Thymus (tissue), 11 donors: ENCODE measurements around the gene CALR3. TPM values are rescaled to one million over a fixed set of nuclear protein-coding genes. Genes with fewer than 3 reads are reported as not detected.

Source experiments
- DNase-seq, 9 donors: peaks; one replicate each; pipeline ENCODE4 v3.0.0-alpha.2; 2013; ENCODE audit warnings: low spot score in 9 of 9, low read depth in 6 of 9, missing footprints in 1 of 9
- H3K27ac ChIP-seq, 2 donors: one replicate each; pipeline ENCODE4 v1.5.1; 2013; ENCODE audit warnings: control low read depth in 1 of 2, low read depth in 1 of 2, low read length in 1 of 2, mild to moderate bottlenecking in 1 of 2, moderate library complexity in 1 of 2
- H3K27me3 ChIP-seq, 2 donors: one replicate each; pipeline ENCODE4 v1.5.1; 2013; ENCODE audit warnings: low read length in 1 of 2; ENCODE audit not compliant: control insufficient read depth in 2 of 2, insufficient read depth in 1 of 2
- H3K36me3 ChIP-seq, 2 donors: one replicate each; pipeline ENCODE4 v1.5.1; 2013; ENCODE audit warnings: low read length in 1 of 2, mild to moderate bottlenecking in 1 of 2, moderate library complexity in 1 of 2; ENCODE audit not compliant: control insufficient read depth in 2 of 2, insufficient read depth in 2 of 2
- H3K4me1 ChIP-seq, 2 donors: one replicate each; pipeline ENCODE4 v1.5.1; 2013; ENCODE audit warnings: low read length in 2 of 2; ENCODE audit not compliant: control insufficient read depth in 2 of 2, insufficient read depth in 2 of 2
- H3K4me3 ChIP-seq, 2 donors: one replicate each; pipeline ENCODE4 v1.5.1; 2013; ENCODE audit warnings: low read length in 2 of 2, control low read depth in 1 of 2, mild to moderate bottlenecking in 1 of 2
- H3K9me3 ChIP-seq, 2 donors: one replicate each; pipeline ENCODE4 v1.5.1; 2013; ENCODE audit warnings: low read length in 1 of 2, mild to moderate bottlenecking in 1 of 2; ENCODE audit not compliant: control insufficient read depth in 2 of 2, insufficient read depth in 1 of 2
- WGBS: extraction: QIAGEN DNeasy Blood & Tissue Kit; methylation state at CpG from one replicate; pipeline ENCODE4 v1.1.7; 2013; 5-methylcytosine and 5-hydroxymethylcytosine counted together
- polyA plus RNA-seq: library from polyadenylated mRNA; stranded (reverse); fragments of 200-250 nt; gene quantifications from one replicate; pipeline ENCODE4 v1.2.3, GENCODE V29; 2013
- total RNA-seq: library from RNA; stranded (reverse); fragments of 120-200 nt; gene quantifications from one replicate; pipeline ENCODE4 v1.2.4, GENCODE V29; 2013
- donor health status: healthy.

The CALR3 gene
- total and polyA plus RNA-seq, 2 donors, result 0.05 to 0.09 TPM

- peaks cover 83 to 98% of the 10 kb centered on the region in 2 donors for H3K36me3 ChIP-seq
- H3K27me3 ChIP-seq, result no peaks in the 10 kb centered on the region
- H3K27ac ChIP-seq, result no peak overlapping the region
- no peak overlapping the region for H3K4me3 ChIP-seq
- no peaks in the 10 kb centered on the region for H3K4me1 ChIP-seq
- no peak for DNase-seq
- 99% methylated on average over 29 of the region's 29 CpGs for WGBS
- H3K9me3 ChIP-seq, result peaks cover 0 to 1% of the 10 kb centered on the region in 2 donors
Measured at GRCh38 chr19:16525751-16526481, 29.9 kb upstream of the CALR3 start.

DNA sequence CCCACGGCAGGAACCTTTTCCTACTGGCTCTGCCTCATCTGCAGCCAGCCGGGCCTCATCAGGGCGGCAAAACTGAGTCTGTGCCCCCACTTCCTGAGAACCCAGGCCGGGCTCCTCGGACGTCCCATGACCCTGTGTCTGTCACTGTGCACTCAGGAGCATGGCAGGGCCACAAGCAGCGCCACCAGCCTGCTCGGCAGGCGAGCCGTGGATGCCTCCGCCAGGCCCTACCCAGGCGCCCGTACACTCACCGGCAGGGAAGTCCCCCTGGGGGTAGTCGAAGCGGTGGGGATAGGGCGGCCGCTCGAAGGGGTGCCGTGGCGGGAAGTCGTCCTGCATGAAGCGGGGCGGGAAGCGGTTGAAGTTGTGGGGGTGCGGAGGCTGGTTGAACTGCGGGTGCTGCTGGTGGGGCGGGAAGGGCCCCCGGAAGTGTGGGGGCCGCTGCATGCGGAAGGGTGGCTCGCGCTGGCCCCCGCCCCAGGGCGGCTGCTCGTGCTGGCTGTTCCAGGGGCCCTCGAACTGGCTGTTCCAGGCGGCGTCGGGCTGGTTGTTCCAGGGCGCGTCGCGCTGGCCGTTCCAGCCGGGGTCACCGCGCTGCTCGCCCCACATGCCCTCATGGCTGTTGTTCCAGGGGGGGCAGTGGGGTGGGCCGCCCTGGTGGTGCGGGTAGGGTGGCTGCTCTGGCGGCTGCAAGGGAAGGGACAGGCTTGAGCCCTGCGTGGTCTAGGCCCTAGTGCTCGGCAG lies 29.2 kb upstream of the CALR3 start:
- H3K27ac ChIP-seq, result no peak overlapping the region
- H3K4me1 ChIP-seq, result no peaks in the 10 kb centered on the region
- H3K36me3 ChIP-seq, result peaks cover 83 to 98% of the 10 kb centered on the region in 2 donors
- no peaks in the 10 kb centered on the region for H3K27me3 ChIP-seq
- no peak overlapping the region for H3K4me3 ChIP-seq
- no peak for DNase-seq
- 98% methylated on average over 54 of the region's 54 CpGs for WGBS
- H3K9me3 ChIP-seq, result peaks cover 0 to 1% of the 10 kb centered on the region in 2 donors

DNA sequence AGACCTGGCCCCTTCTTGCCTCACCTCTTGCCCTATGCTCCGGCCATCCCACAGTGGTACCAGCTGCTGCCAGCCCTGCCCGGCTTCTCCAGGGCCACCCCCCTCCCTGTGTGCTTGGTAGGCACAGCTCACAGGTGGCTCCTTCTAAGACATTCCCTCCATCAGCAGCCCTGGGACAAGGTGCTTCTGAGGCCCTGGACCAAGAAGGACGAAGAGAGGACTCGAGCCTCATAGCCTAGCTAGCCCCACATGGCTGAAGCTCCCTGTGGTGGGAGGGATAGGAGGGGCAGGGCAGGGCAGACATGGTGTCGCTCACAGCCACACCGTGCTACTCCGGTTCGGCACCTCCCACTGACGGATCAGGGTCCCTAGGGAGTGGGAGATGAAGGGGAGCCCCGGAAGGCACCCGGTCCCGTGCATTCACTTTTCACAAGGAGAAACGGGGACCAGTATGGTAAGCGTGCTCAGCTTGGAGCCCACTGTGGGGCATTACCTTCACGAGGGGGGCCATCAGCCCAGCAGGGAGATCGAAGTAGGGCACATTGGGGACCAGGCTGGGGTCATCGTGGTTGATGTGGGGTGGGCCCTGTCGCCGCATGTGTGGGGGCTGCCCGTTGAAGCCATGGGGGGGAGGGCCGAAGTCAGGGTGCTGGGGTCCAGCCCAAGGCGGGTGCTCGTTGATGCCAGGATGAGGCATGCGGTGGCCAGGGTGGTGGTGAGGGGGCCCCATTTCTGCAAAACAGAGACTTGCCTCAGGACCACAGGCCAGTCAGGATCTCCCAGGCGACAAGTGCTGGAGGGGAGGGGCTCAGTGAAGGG lies 26.8 kb upstream of the CALR3 start:
- H3K4me3 ChIP-seq, result no peak overlapping the region
- WGBS, result 98% methylated on average over 25 of the region's 25 CpGs
- H3K36me3 ChIP-seq, result peaks cover 87 to 99% of the 10 kb centered on the region in 2 donors
- no peak overlapping the region for H3K27ac ChIP-seq
- H3K4me1 ChIP-seq, result no peaks in the 10 kb centered on the region
- no peak for DNase-seq
- H3K9me3 ChIP-seq, result no peaks in the 10 kb centered on the region
- no peaks in the 10 kb centered on the region for H3K27me3 ChIP-seq

DNA sequence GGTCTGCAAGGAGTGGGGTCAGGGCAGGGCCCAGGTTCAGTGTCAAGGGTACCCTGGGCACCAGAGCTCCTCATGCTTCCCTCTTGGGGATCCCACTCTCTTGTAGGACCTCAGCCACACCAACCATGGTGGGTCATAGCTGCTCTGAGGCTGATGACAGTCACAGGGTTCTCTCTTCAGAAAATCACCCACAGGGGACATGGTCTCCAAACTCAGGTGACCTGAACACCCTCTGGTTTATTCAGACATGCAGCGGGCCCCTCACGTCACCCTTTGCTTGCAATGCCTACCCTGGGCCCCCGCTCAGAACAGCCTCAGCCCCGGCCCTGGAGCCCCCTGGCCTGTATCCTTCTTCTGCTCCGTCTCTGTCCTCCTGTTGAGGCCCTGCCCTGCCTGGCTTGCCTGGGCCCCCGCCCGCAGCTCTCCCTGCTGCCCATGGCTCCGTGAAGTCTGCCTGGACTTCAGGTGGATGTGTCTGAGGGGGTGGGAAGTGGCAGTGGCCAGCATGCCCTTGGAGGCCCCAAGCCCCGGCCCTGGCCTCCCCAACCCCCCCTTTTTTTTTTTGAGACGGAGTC lies 25.8 kb upstream of the CALR3 start:
- Histone ChIP-seq H3K27ac (no peak overlapping the region), H3K36me3 (peaks cover 87 to 97% of the 10 kb centered on the region in 2 donors), H3K9me3 (no peaks in the 10 kb centered on the region), H3K4me3 (no peak overlapping the region), H3K27me3 (no peaks in the 10 kb centered on the region), H3K4me1 (peaks cover 0 to 3% of the 10 kb centered on the region in 2 donors)
- WGBS, result 97% methylated on average over 10 of the region's 10 CpGs
- no peak for DNase-seq

DNA sequence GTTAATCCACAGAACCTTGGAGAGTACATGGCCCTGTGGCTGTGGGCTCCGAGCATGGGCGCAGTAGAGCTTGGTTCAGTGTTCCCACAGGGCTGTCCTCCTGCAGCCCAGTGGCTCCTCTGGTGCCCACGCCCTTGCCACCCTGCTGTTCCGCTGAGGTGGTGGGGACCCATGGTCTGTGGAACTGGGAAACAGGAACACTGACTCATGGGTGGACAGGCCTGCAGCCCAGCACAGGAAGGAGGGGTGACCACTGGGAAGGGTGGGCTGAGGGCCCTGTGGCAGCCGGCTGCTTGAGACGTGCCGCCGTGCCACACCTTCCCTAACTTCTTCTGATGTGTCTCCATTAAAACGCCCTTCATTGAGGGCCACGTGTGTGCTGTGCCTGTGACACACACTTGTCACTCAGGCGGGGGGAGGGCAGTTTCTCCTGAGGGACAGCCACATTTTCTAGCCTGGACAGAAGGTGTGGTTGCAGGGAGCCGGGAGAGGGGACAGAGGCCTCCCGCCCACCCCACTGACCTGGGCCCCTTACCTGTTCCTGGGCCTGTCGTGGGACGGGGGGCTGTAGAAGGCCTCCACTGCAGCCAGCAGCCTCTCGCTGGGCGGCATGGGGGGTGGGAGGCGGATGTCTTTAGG lies 25.1 kb upstream of the CALR3 start:
- no peak for DNase-seq
- no peak overlapping the region for H3K27ac ChIP-seq
- H3K9me3 ChIP-seq, result no peaks in the 10 kb centered on the region
- H3K4me1 ChIP-seq, result peaks cover 0 to 3% of the 10 kb centered on the region in 2 donors
- H3K4me3 ChIP-seq, result no peak overlapping the region
- peaks cover 83 to 90% of the 10 kb centered on the region in 2 donors for H3K36me3 ChIP-seq
- 98% methylated on average over 18 of the region's 18 CpGs for WGBS
- H3K27me3 ChIP-seq, result no peaks in the 10 kb centered on the region

DNA sequence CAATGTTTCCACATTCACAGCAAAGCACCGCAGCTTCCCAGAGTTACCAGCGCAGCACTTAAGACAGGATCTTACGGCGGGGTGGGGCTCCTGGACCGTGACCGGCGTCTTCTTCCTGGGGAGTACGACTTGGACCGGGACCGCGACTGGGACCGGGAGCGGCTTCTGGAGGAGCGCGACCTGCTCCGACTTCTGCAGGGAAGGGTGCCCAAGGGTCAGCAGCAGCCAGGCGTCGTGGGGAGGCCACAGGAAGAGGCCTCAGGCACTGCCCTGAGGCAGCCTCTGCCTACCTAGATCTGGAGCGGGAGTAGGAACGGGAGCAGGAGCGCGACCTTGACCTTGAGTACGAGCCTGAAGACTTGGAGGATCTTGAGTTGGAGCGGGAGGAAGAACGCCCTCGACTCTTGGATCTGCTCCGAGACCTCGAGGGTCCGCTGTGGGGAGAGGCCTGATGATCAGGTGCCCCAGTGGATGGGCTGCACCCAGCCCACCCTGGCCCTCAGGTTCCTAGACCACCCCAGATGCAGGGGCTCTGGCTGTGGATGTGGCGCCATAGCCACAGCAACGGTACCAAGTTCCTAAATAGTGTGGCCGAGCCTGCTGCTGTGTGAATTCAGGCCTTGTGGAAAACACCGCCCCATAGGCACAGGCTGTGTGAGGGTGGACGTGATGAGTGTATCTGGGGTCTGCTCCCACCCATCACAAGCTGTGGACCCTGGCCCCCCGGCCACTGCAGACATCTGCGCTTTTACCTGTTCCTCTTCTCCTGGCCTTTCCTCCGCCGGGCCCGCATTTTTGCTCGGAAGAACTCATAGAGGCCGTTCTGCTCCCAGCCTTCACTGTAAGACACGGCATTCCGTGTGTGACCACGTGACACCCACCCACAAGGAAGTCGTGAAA lies 24.4 kb upstream of the CALR3 start:
- DNase-seq, result no peak
- Histone ChIP-seq H3K4me3 (no peak overlapping the region), H3K9me3 (no peaks in the 10 kb centered on the region), H3K27ac (no peak overlapping the region), H3K36me3 (peaks cover 75 to 82% of the 10 kb centered on the region in 2 donors), H3K4me1 (peaks cover 0 to 3% of the 10 kb centered on the region in 2 donors), H3K27me3 (no peaks in the 10 kb centered on the region)
- 98% methylated on average over 45 of the region's 45 CpGs for WGBS

- 98% methylated on average over 24 of the region's 24 CpGs for WGBS
Measured at GRCh38 chr19:16519230-16519687, 23.3 kb upstream of the CALR3 start.

More at GRCh38 chr19:16519230-16519687, 23.3 kb upstream of the CALR3 start:
- Histone ChIP-seq H3K27me3 (no peaks in the 10 kb centered on the region), H3K36me3 (peaks cover 73 to 77% of the 10 kb centered on the region in 2 donors), H3K27ac (no peak overlapping the region), H3K9me3 (no peaks in the 10 kb centered on the region), H3K4me1 (peaks cover 0 to 3% of the 10 kb centered on the region in 2 donors), H3K4me3 (no peak overlapping the region)
- no peak for DNase-seq
